ENCODE measurements around the gene ISM1. TPM values are rescaled to one million over a fixed set of nuclear protein-coding genes. Genes with fewer than 3 reads are reported as not detected.

Gene ISM1
- total and polyA plus RNA-seq, 7 donors: 0.56 to 1.8 (median 0.99) TPM

- no peak overlapping the region for H3K27ac ChIP-seq
- H3K4me3 ChIP-seq: no peak overlapping the region
- H3K4me1 ChIP-seq: peaks cover 4% of the 10 kb centered on the region
- no peaks in the 10 kb centered on the region for H3K36me3 ChIP-seq (ENCODE audit: insufficient read depth in 1 of 2, low read depth in 1 of 2)
- ATAC-seq (no peak), DNase-seq (no peak)
- no peaks in the 10 kb centered on the region for H3K9me3 ChIP-seq
- TF ChIP-seq CTCF (IDR thresholded peaks at IDR 0.05): no peak
- peaks cover 0 to 1% (median 0%) of the 10 kb centered on the region in 3 donors for H3K27me3 ChIP-seq (ENCODE audit: insufficient read depth in 3 of 3, low read length in 2 of 3)
- intact Hi-C loops (cut with DNase I): no loop called here
- WGBS, 3 donors: 80 to 93% (median 86%) methylated on average over 5 of the region's 5 CpGs
Measured at GRCh38 chr20:13278812-13279570, 57.9 kb downstream of the ISM1 start.

GRCh38 chr20:13280609-13281324 is 59.7 kb downstream of the ISM1 start:
- no peaks in the 10 kb centered on the region for H3K9me3 ChIP-seq
- ATAC-seq (no peak), DNase-seq (no peak)
- no peak overlapping the region for H3K4me3 ChIP-seq
- TF ChIP-seq CTCF (IDR thresholded peaks at IDR 0.05): no peak
- H3K27ac ChIP-seq: no peak overlapping the region
- 89 to 94% (median 90%) methylated on average over 2 of the region's 2 CpGs for WGBS, 3 donors
- intact Hi-C loops (cut with DNase I): no loop called here
- no peaks in the 10 kb centered on the region for H3K4me1 ChIP-seq
- peaks cover 0 to 1% (median 0%) of the 10 kb centered on the region in 3 donors for H3K27me3 ChIP-seq (ENCODE audit: insufficient read depth in 3 of 3, low read length in 2 of 3)
- H3K36me3 ChIP-seq (ENCODE audit: insufficient read depth in 1 of 2, low read depth in 1 of 2): no peaks in the 10 kb centered on the region

- no peak for TF ChIP-seq CTCF (IDR thresholded peaks at IDR 0.05)
- Histone ChIP-seq H3K27ac (no peak overlapping the region), H3K4me3 (no peak overlapping the region), H3K36me3 (ENCODE audit: insufficient read depth in 1 of 2, low read depth in 1 of 2) (no peaks in the 10 kb centered on the region), H3K4me1 (no peaks in the 10 kb centered on the region), H3K27me3 (ENCODE audit: insufficient read depth in 3 of 3, low read length in 2 of 3) (peaks cover 0 to 1% (median 0%) of the 10 kb centered on the region in 3 donors), H3K9me3 (no peaks in the 10 kb centered on the region)
- ATAC-seq: no peak
- no peak for DNase-seq
- 65 to 68% (median 67%) methylated on average over 14 of the region's 14 CpGs for WGBS, 3 donors
- intact Hi-C loops (cut with DNase I): no loop called here
Measured at GRCh38 chr20:13283869-13284829, 63.1 kb downstream of the ISM1 start.

- H3K27me3 ChIP-seq (ENCODE audit: insufficient read depth in 3 of 3, low read length in 2 of 3): peaks cover 0 to 1% (median 0%) of the 10 kb centered on the region in 3 donors
- no peaks in the 10 kb centered on the region for H3K36me3 ChIP-seq (ENCODE audit: insufficient read depth in 1 of 2, low read depth in 1 of 2)
- intact Hi-C loops (cut with DNase I): no loop called here
- no peak for ATAC-seq
- 25 to 69% (median 64%) methylated on average over 1 of the region's 1 CpG for WGBS, 3 donors
- H3K27ac ChIP-seq: no peak overlapping the region
- H3K4me3 ChIP-seq: no peak overlapping the region
- DNase-seq: no peak
- no peaks in the 10 kb centered on the region for H3K9me3 ChIP-seq
- H3K4me1 ChIP-seq: no peaks in the 10 kb centered on the region
- no peak for TF ChIP-seq CTCF (IDR thresholded peaks at IDR 0.05)
Measured at GRCh38 chr20:13284830-13285229, 63.8 kb downstream of the ISM1 start.

All from psoas muscle (tissue), 8 donors.